Activated CD4-positive, alpha-beta T cell treated with anti-CD3 and anti-CD28 coated beads, Interleukin-2, amount 50 U/mL, for 4 hours (primary cell): ENCODE results near the gene SRMS.
"Not testable (repeated sequence)": the region's sequence is repeated elsewhere in the genome, so short reads cannot be mapped to it uniquely, and the experiment has no call there.

ENCODE experiments used
- DNase-seq, 2 experiments: peaks; one replicate each; pipeline ENCODE4 v3.0.0-alpha.2; 2020

SRMS gene

GRCh38 chr20:63565021-63565698 is 17.6 kb upstream of the SRMS start:
- no peak for DNase-seq

- no peak for DNase-seq
Measured at GRCh38 chr20:63564036-63564810, 16.7 kb upstream of the SRMS start.

GRCh38 chr20:63563225-63563935 is 15.8 kb upstream of the SRMS start:
- no peak for DNase-seq

- no peak for DNase-seq
Measured at GRCh38 chr20:63562461-63563224, 15.1 kb upstream of the SRMS start.

GRCh38 chr20:63561624-63562396 is 14.3 kb upstream of the SRMS start:
- no peak for DNase-seq

GRCh38 chr20:63560856-63561609 is 13.5 kb upstream of the SRMS start:
- DNase-seq, result no peak

GRCh38 chr20:63560333-63560805 is 12.8 kb upstream of the SRMS start:
- no peak for DNase-seq

- DNase-seq, result not testable (repeated sequence)
Measured at GRCh38 chr20:63559485-63560332, 12.2 kb upstream of the SRMS start.

- no peak for DNase-seq
Measured at GRCh38 chr20:63558804-63559484, 11.4 kb upstream of the SRMS start.

GRCh38 chr20:63557481-63557891 is 9.9 kb upstream of the SRMS start:
- DNase-seq, result no peak

GRCh38 chr20:63556873-63557478 is 9.4 kb upstream of the SRMS start:
- DNase-seq, result no peak

GRCh38 chr20:63555661-63556381 is 8.3 kb upstream of the SRMS start:
- no peak for DNase-seq

- no peak for DNase-seq
Measured at GRCh38 chr20:63554361-63555278, 7.1 kb upstream of the SRMS start.

- DNase-seq, result peak; percentile 30 to 41
Measured at GRCh38 chr20:63553933-63554290, 6.4 kb upstream of the SRMS start, which contains the start of gene FNDC11. Gene FNDC11, plus strand, starts transcription at chr20:63554159. Its CDS starts 1,505 bp downstream, at chr20:63555664.

- peak; percentile 90 to 92 for DNase-seq
Measured at GRCh38 chr20:63553251-63553932, 5.8 kb upstream of the SRMS start.

GRCh38 chr20:63552481-63553249 is 5.1 kb upstream of the SRMS start:
- DNase-seq, result peak; percentile 41 to 45
